Natural killer cell (primary cell): ENCODE results near the gene ADORA2B. TPM values are rescaled to one million over a fixed set of nuclear protein-coding genes. Genes with fewer than 3 reads are reported as not detected.
"Not testable (repeated sequence)": the region's sequence is repeated elsewhere in the genome, so short reads cannot be mapped to it uniquely, and the experiment has no call there.

Source experiments
- ATAC-seq, 3 donors: fragments of 150-1000 bp in 2 of 3; fragments of 200-7000 bp in 1 of 3; cut with Tn5 transposase; 1 replicate in 1 of 3; 2 replicates in 2 of 3; pipeline ENCODE4 v1.10.0; 2021; ENCODE audit warnings: mild to moderate bottlenecking in 2 of 3, moderate library complexity in 2 of 3
- DNase-seq, 2 donors: peaks; one replicate each; pipeline versions ENCODE4 v3.0.0 to v3.0.0-alpha.2; 2013 to 2021; ENCODE audit warnings: mixed read lengths in 1 of 2
- H3K27ac ChIP-seq: one replicate; pipeline ENCODE4 v1.5.1; 2013; ENCODE audit warnings: mild to moderate bottlenecking, low read length
- H3K27me3 ChIP-seq: one replicate; pipeline ENCODE4 v1.6.1; 2013; ENCODE audit warnings: low read length; ENCODE audit not compliant: control insufficient read depth, insufficient read depth
- H3K36me3 ChIP-seq: one replicate; pipeline ENCODE4 v1.6.1; 2013; ENCODE audit warnings: low read length; ENCODE audit not compliant: control insufficient read depth, insufficient read depth
- H3K4me1 ChIP-seq: one replicate; pipeline ENCODE4 v1.6.1; 2013; ENCODE audit warnings: low read length; ENCODE audit not compliant: control insufficient read depth, insufficient read depth
- H3K4me3 ChIP-seq: one replicate; pipeline ENCODE4 v1.5.1; 2013; ENCODE audit warnings: low read length
- H3K9me3 ChIP-seq: one replicate; pipeline ENCODE4 v1.6.1; 2013; ENCODE audit warnings: low read length; ENCODE audit not compliant: control insufficient read depth, insufficient read depth
- H3K27ac Mint-ChIP-seq, 2 donors: one replicate each; pipeline ENCODE4 v1.8.0; 2022; ENCODE audit warnings: mild to moderate bottlenecking in 2 of 2, mixed read lengths in 2 of 2, moderate library complexity in 1 of 2
- H3K27me3 Mint-ChIP-seq, 2 donors: one replicate each; pipeline ENCODE4 v1.8.0; 2022; ENCODE audit warnings: low read depth in 2 of 2, mixed read lengths in 2 of 2
- H3K36me3 Mint-ChIP-seq: one replicate; pipeline ENCODE4 v1.8.0; 2022; ENCODE audit warnings: mixed read lengths
- H3K4me1 Mint-ChIP-seq, 2 donors: one replicate each; pipeline ENCODE4 v1.8.0; 2022; ENCODE audit warnings: mixed read lengths in 2 of 2
- H3K4me3 Mint-ChIP-seq: one replicate; pipeline ENCODE4 v1.8.0; 2022; ENCODE audit warnings: mild to moderate bottlenecking, moderate library complexity, mixed read lengths
- H3K9me3 Mint-ChIP-seq, 2 donors: one replicate each; pipeline ENCODE4 v1.8.0; 2022; ENCODE audit warnings: mixed read lengths in 2 of 2
- CTCF ChIP-seq: fragments of 200-600 bp; IDR thresholded peaks from one replicate; pipeline ENCODE4 v1.8.0; 2022; ENCODE audit warnings: antibody characterized with exemption
- WGBS: methylation state at CpG from one replicate; pipeline ENCODE4 v1.1.7; 2013; ENCODE audit warnings: missing lambda C conversion rate; ENCODE audit not compliant: insufficient coverage; 5-methylcytosine and 5-hydroxymethylcytosine counted together
- intact Hi-C: fragments of 100-400 bp; cut with micrococcal nuclease; formaldehyde crosslinking; loops from one replicate; pipeline ENCODE4 v1.14.2; 2022
- total RNA-seq, 4 donors: library from RNA; stranded (reverse); fragments of 120-200 nt in 1 of 4; gene quantifications; one replicate each; pipeline versions ENCODE4 v1.2.3 to v1.2.4, GENCODE V29; 2013 to 2022

The ADORA2B gene
- total RNA-seq, 3 donors from 2014 or later (not counting 1 experiment from before 2014, with no cell fraction given), result 0.14 to 0.88 (median 0.41) TPM

- DNase-seq (no peak), ATAC-seq (no peak)
- H3K9me3 Mint-ChIP-seq, result no peaks in the 10 kb centered on the region
- H3K4me3 Mint-ChIP-seq, result no peak overlapping the region
- no peaks in the 10 kb centered on the region for H3K36me3 Mint-ChIP-seq
- Histone ChIP-seq H3K27ac (no peak overlapping the region), H3K4me1 (no peaks in the 10 kb centered on the region), H3K9me3 (no peaks in the 10 kb centered on the region), H3K4me3 (no peak overlapping the region), H3K36me3 (no peaks in the 10 kb centered on the region), H3K27me3 (no peaks in the 10 kb centered on the region)
- no peak overlapping the region for H3K27ac Mint-ChIP-seq
- TF ChIP-seq CTCF, result no peak
- 87% methylated on average over 7 of the region's 7 CpGs for WGBS
- no peaks in the 10 kb centered on the region for H3K4me1 Mint-ChIP-seq
- intact Hi-C loops, result no loop called here
- no peaks in the 10 kb centered on the region for H3K27me3 Mint-ChIP-seq
Observed at GRCh38 chr17:15935891-15936290, 9.0 kb upstream of the ADORA2B start.

GRCh38 chr17:15936481-15936880, 8.4 kb upstream of the ADORA2B start:
- intact Hi-C loops, H3K4me1 Mint-ChIP-seq, H3K27me3 Mint-ChIP-seq, DNase-seq, ATAC-seq, H3K36me3 Mint-ChIP-seq, H3K27ac Mint-ChIP-seq, H3K27ac ChIP-seq, H3K4me3 Mint-ChIP-seq, H3K4me1 ChIP-seq, H3K4me3 ChIP-seq, H3K9me3 Mint-ChIP-seq, H3K27me3 ChIP-seq, H3K9me3 ChIP-seq, H3K36me3 ChIP-seq: not testable (repeated sequence)
- WGBS, result 99% methylated on average over 4 of the region's 4 CpGs

- H3K27ac Mint-ChIP-seq, result no peak overlapping the region
- no peaks in the 10 kb centered on the region for H3K9me3 ChIP-seq
- intact Hi-C loops, result no loop called here
- H3K36me3 ChIP-seq, result no peaks in the 10 kb centered on the region
- 93% methylated on average over 6 of the region's 7 CpGs for WGBS
- peaks cover 15% of the 10 kb centered on the region for H3K27me3 ChIP-seq
- DNase-seq, result no peak
- H3K27ac ChIP-seq, result no peak overlapping the region
- ATAC-seq, result no peak
- H3K27me3 Mint-ChIP-seq, result peaks cover 23 to 27% of the 10 kb centered on the region in 2 donors
- H3K4me3 ChIP-seq, result no peak overlapping the region
- no peaks in the 10 kb centered on the region for H3K36me3 Mint-ChIP-seq
- no peak overlapping the region for H3K4me3 Mint-ChIP-seq
- TF ChIP-seq CTCF, result no peak
- peaks cover 8 to 9% of the 10 kb centered on the region in 2 donors for H3K4me1 Mint-ChIP-seq
- H3K4me1 ChIP-seq, result peaks cover 17% of the 10 kb centered on the region
- no peaks in the 10 kb centered on the region for H3K9me3 Mint-ChIP-seq
Observed at GRCh38 chr17:15941781-15942180, 3.1 kb upstream of the ADORA2B start.

GRCh38 chr17:15942207-15942833, 2.6 kb upstream of the ADORA2B start:
- Histone ChIP-seq H3K4me3 (no peak overlapping the region), H3K36me3 (no peaks in the 10 kb centered on the region), H3K4me1 (peaks cover 17% of the 10 kb centered on the region), H3K9me3 (no peaks in the 10 kb centered on the region), H3K27ac (no peak overlapping the region), H3K27me3 (peaks cover 17% of the 10 kb centered on the region)
- Mint-ChIP-seq H3K4me1 (peaks cover 8 to 9% of the 10 kb centered on the region in 2 donors), H3K4me3 (no peak overlapping the region), H3K9me3 (no peaks in the 10 kb centered on the region), H3K27me3 (peaks cover 23 to 29% of the 10 kb centered on the region in 2 donors), H3K36me3 (no peaks in the 10 kb centered on the region), H3K27ac (no peak overlapping the region)
- DNase-seq (no peak), ATAC-seq (no peak)
- intact Hi-C loops, result no loop called here
- no peak for TF ChIP-seq CTCF
- 83% methylated on average over 7 of the region's 7 CpGs for WGBS
